ENCODE results near the gene SLC25A23. TPM values are rescaled to one million over a fixed set of nuclear protein-coding genes. Genes with fewer than 3 reads are reported as not detected.
"Not testable (repeated sequence)": the region's sequence is repeated elsewhere in the genome, so short reads cannot be mapped to it uniquely, and the experiment has no call there.

The SLC25A23 gene
- 10 to 100 TPM; 11.9 to 12.1 TPM for total RNA-seq

DNA sequence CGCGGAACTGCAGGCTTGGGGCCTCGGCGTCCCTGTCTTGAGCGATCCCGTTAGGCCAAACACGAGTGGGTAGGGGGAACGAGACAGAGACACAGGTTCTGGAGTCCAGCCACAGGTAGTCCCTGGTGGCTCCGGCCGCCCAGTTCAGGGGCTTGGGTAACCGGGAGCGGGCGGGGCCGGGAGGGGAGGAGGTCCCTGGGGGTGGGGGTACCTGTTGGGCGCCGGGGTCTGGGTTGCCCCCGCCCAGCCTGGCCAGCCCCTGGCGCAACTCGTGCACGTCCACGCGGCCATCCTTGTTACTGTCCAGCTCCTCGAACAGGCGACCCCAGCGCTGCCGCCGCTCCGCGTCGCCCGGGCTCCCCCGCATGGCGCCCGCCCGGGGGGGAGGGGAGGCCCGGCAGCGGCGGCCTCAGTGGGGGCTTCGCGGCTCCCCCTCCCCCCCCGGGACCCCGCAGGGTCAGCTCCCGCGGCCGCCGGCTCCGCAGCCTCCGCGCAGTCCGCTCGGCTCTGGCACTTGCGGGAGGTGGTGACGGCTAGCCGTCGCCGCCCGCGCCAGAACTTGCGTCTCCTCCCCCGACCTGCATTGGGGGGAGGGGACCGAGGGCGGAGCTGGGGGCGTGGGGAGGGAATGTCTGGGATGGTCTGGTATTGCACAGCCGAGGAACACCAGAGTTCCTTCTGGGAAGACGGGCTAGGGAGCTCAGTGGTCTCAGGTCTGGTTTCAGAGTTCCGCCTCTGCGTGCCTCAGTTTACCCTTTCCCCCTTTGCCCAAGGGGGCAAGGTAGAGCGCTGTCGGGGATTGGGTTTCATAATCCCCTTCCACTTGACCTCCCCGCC is at the start of gene SLC25A23:
Gene SLC25A23 (minus strand): TSS at position 531 of the 837 bp plus-strand sequence. CDS start 164 bp downstream, at position 367.
- peak within 1 kb of the TSS; percentile 75 for H3K27ac Mint-ChIP-seq
- ATAC-seq (peak; percentile 31), DNase-seq (peak; percentile 55)
- peaks cover 10% of the 10 kb centered on the region for H3K9me3 Mint-ChIP-seq
- intact Hi-C loops (cut with micrococcal nuclease), result no loop called here
- no peaks in the 10 kb centered on the region for H3K27me3 Mint-ChIP-seq
- peak within 1 kb of the TSS; percentile 83 for H3K4me3 Mint-ChIP-seq
- H3K36me3 Mint-ChIP-seq (ENCODE audit: low read depth), result peaks cover 20% of the 10 kb centered on the region
- peaks cover 19% of the 10 kb centered on the region for H3K4me1 Mint-ChIP-seq (ENCODE audit: low read depth)
- TF ChIP-seq, protein P1, sequence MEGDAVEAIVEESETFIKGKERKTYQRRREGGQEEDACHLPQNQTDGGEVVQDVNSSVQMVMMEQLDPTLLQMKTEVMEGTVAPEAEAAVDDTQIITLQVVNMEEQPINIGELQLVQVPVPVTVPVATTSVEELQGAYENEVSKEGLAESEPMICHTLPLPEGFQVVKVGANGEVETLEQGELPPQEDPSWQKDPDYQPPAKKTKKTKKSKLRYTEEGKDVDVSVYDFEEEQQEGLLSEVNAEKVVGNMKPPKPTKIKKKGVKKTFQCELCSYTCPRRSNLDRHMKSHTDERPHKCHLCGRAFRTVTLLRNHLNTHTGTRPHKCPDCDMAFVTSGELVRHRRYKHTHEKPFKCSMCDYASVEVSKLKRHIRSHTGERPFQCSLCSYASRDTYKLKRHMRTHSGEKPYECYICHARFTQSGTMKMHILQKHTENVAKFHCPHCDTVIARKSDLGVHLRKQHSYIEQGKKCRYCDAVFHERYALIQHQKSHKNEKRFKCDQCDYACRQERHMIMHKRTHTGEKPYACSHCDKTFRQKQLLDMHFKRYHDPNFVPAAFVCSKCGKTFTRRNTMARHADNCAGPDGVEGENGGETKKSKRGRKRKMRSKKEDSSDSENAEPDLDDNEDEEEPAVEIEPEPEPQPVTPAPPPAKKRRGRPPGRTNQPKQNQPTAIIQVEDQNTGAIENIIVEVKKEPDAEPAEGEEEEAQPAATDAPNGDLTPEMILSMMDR (IDR thresholded peaks at IDR 0.05), result no peak
- POLR2A ChIA-PET, result interaction anchor here (0.9 to 1.2 kb wide), 3 partner anchors 13 to 404 kb away, joined by 3 to 5 read pairs (median 3); no protein-coding TSS in a partner anchor
- CTCF ChIA-PET, result interaction anchor here (1.2 kb wide), 1 partner anchor 210 kb away, joined by 3 read pairs; the partner anchor contains the start of gene TNFSF14

DNA sequence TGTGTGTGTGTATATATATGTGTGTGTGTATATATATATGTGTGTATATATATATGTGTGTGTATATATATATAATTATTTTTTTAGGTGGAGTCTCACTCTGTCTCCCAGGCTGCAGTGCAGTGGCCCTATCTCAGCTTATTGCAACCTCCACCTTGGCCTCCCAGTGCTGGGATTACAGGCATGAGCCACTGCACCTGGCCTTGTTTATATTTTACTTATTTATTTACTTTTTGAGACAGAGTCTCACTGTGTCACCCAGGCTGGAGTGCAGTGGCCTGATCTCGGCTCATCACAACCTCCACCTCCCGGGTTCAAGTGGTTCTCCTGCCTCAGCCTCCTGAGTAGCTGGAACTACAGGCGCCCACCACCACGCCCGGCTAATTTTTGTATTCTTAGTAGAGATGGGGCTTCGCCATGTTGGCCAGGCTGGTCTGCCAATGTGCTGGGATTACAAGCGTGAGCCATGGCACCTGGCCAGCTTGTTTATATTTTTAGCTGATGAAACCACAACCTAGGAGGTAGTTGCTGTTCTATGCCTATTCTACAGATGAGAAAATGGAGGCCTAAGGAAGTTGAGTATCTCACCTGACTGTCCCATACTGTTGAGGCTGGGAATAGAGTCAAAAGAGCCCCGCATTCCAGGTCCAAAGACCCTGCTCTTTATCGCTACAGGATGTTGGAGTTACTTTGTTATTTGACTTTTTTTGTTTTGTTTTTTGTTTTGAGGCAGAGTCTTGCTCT is 48.6 kb upstream of the SLC25A23 start:
- H3K9me3 Mint-ChIP-seq; ATAC-seq; DNase-seq; intact Hi-C loops (cut with micrococcal nuclease); H3K36me3 Mint-ChIP-seq (ENCODE audit: low read depth); H3K27ac Mint-ChIP-seq; H3K4me3 Mint-ChIP-seq; H3K4me1 Mint-ChIP-seq (ENCODE audit: low read depth); H3K27me3 Mint-ChIP-seq; CTCF ChIA-PET: not testable (repeated sequence)
- POLR2A ChIA-PET, result interaction anchor here (0.7 to 1.6 kb wide), 2 partner anchors 26 to 144 kb away, joined by 3 to 4 read pairs; partner anchors contain the start of gene DENND1C

DNA sequence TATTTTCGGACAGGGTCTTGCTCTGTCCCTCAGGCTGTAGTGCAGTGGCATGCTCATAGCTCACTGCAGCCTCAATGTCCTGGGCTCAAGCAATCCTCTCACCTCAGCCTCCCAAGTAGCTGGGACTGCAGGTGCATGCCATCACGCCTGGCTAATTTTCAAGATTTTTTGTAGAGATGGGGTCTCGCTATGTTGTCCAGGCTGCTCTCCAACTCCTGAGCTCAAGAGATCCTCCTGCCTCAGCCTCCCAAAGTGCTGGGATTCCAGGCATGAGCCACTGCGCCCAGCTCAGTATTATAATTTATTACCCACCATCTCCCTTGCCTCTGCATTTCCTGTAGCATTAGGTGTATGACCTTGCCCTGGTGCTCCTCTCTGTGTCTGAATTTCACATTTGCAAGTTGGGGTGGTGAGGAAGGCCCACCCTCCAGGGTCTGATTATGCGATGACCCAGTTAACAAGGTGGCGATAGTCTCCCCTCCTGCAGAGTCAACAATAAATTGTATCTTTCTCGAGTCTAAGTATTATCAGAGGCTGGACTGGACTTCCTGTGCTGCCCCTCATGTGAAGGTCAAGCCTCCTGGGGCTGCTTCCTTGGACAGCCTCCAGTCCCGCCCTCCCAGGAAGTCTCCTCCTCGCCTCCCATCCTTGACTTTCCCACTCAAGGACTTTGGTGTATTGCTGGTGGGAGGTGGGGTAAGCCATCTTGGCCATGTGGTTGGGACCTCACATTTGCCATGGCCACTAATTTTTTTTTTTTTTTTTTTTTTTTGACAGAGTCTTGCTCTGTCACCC is 44.0 kb upstream of the SLC25A23 start:
- Mint-ChIP-seq H3K27ac (no peak overlapping the region), H3K4me1 (ENCODE audit: low read depth) (peaks cover 14% of the 10 kb centered on the region), H3K27me3 (peaks cover 3% of the 10 kb centered on the region), H3K36me3 (ENCODE audit: low read depth) (no peaks in the 10 kb centered on the region), H3K4me3 (no peak overlapping the region), H3K9me3 (no peaks in the 10 kb centered on the region)
- TF ChIP-seq, protein P1 (IDR thresholded peaks at IDR 0.05), result no peak
- POLR2A ChIA-PET, result interaction anchor here (0.7 to 1.6 kb wide), 3 partner anchors 22 to 111 kb away, joined by 4 to 8 read pairs (median 4); partner anchors contain the start of gene DENND1C
- no peak for ATAC-seq
- DNase-seq, result no peak
- CTCF ChIA-PET, result interaction anchor here (1.3 to 2.4 kb wide), 7 partner anchors 13 to 67 kb away, joined by 3 to 8 read pairs (median 4); partner anchors contain the start of gene DENND1C
- intact Hi-C loops (cut with micrococcal nuclease), result no loop called here

DNA sequence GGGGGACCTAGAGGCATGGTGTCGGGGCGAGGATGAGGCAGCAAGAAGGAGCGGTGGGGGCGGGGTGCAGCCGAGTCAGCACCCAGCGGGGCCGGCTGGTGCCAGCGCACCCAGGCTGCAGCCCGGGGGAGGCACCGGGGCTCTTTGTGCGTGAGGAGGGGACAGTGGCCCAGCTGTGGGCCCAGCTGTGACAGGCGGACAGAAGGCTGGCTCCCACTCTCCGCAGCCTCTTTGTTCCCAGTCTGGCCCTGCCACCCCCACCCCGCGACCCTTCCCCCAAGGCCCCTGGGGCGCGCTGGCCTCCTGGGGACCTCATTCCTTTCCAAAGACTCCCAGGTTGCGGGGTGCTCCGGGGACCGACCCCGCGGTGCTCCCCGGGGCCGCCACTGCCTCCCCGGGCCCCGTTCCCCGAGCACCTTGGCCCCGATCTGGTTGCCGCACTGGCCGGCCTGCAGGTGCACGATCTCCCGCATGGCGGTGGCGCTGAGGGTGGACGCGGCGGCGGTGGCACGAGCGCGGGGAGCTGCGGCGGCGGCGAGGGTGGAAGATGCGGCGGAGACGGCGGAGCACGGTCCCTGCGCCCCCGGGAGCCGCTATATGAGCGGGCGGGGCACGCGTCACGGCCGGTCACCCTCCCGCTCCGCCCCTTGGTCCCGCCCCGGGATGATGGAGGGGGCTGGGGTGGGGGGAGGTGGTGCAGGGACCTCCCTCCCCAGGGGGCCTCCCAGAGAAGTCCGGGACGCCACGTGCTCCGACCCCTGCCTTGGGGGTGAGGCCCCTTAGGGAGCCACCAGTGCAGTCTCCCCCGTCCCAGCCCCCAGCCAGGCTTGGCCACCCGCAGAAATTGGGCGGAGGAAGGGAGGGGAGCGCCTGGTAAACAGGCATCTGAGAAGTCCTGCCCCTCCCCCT is 42.4 kb upstream of the SLC25A23 start, which contains the start of gene TUBB4A:
Gene TUBB4A (minus strand): TSS at position 570 of the 909 bp plus-strand sequence. CDS start 97 bp downstream, at position 473.
- TF ChIP-seq, protein P1 (IDR thresholded peaks at IDR 0.05), result peak; percentile 22
- ATAC-seq, result peak; percentile 76
- POLR2A ChIA-PET, result interaction anchor here (0.8 to 1.3 kb wide), 3 partner anchors 11 to 76 kb away, joined by 4 to 8 read pairs (median 4); partner anchors contain the start of gene DENND1C
- Mint-ChIP-seq H3K4me3 (peak within 1 kb of the TSS; percentile 78), H3K36me3 (ENCODE audit: low read depth) (no peaks in the 10 kb centered on the region), H3K27ac (peak within 1 kb of the TSS; percentile 61), H3K4me1 (ENCODE audit: low read depth) (peaks cover 14% of the 10 kb centered on the region), H3K9me3 (no peaks in the 10 kb centered on the region), H3K27me3 (peaks cover 3% of the 10 kb centered on the region)
- peak; percentile 70 for DNase-seq
- CTCF ChIA-PET, result interaction anchor here (1.3 to 1.7 kb wide), 3 partner anchors 14 to 65 kb away, joined by 3 to 6 read pairs (median 4); partner anchors contain the start of gene DENND1C
- intact Hi-C loops (cut with micrococcal nuclease), result no loop called here
